Coronary artery (tissue), 2 donors: ENCODE measurements around the gene RPS6KL1.

Experiments used
- DNase-seq: peaks from one replicate; pipeline ENCODE4 v3.0.0-alpha.2; 2017; ENCODE audit warnings: low spot score
- H3K27ac ChIP-seq, 2 donors: fragments of 200-600 bp; sonication (generic); one replicate each; pipeline ENCODE4 v1.5.1; 2016 to 2019
- H3K4me3 ChIP-seq: fragments of 200-600 bp; sonication (generic); 2 replicates; pipeline ENCODE4 v1.5.1; 2016; ENCODE audit warnings: mild to moderate bottlenecking, moderate library complexity
- CTCF ChIP-seq: fragments of 200-600 bp; sonication (generic); IDR thresholded peaks from one replicate; pipeline ENCODE4 v1.5.1; 2019; ENCODE audit warnings: antibody characterized with exemption

The RPS6KL1 gene

GRCh38 chr14:74962493-74962892 is 39.4 kb upstream of the RPS6KL1 start:
- no peak overlapping the region for H3K4me3 ChIP-seq
- no peak for TF ChIP-seq CTCF
- DNase-seq: no peak
- no peak overlapping the region for H3K27ac ChIP-seq

GRCh38 chr14:74962046-74962445 is 39.0 kb upstream of the RPS6KL1 start:
- Histone ChIP-seq H3K27ac (no peak overlapping the region), H3K4me3 (no peak overlapping the region)
- no peak for TF ChIP-seq CTCF
- no peak for DNase-seq

- Histone ChIP-seq H3K27ac (no peak overlapping the region), H3K4me3 (no peak overlapping the region)
- no peak for DNase-seq
- no peak for TF ChIP-seq CTCF
Observed at GRCh38 chr14:74961238-74961911, 38.3 kb upstream of the RPS6KL1 start.

GRCh38 chr14:74960736-74961135 is 37.7 kb upstream of the RPS6KL1 start:
- DNase-seq: no peak
- Histone ChIP-seq H3K27ac (no peak overlapping the region), H3K4me3 (no peak overlapping the region)
- no peak for TF ChIP-seq CTCF

- no peak overlapping the region for H3K27ac ChIP-seq
- no peak for TF ChIP-seq CTCF
- no peak overlapping the region for H3K4me3 ChIP-seq
- DNase-seq: no peak
Observed at GRCh38 chr14:74959596-74960180, 36.6 kb upstream of the RPS6KL1 start.

GRCh38 chr14:74956280-74957072 is 33.4 kb upstream of the RPS6KL1 start:
- no peak for TF ChIP-seq CTCF
- DNase-seq: no peak
- H3K27ac ChIP-seq: peak overlapping the region in 1 of 2 donors; percentile 73
- H3K4me3 ChIP-seq: no peak overlapping the region

- H3K27ac ChIP-seq: peak overlapping the region; percentile 73 to 74
- TF ChIP-seq CTCF: no peak
- H3K4me3 ChIP-seq: peak overlapping the region; percentile 77
- DNase-seq: no peak
Observed at GRCh38 chr14:74956027-74956279, 32.9 kb upstream of the RPS6KL1 start.
